Lung (tissue), 12 donors: ENCODE measurements around the gene TEX29. TPM values are rescaled to one million over a fixed set of nuclear protein-coding genes. Genes with fewer than 3 reads are reported as not detected.

Experiments used
- ATAC-seq: fragments of 200-7000 bp; cut with Tn5 transposase; one replicate; pipeline ENCODE4 v1.9.1; 2020; ENCODE audit warnings: moderate number of reproducible peaks; ENCODE audit not compliant: insufficient read depth, low FRiP score
- DNase-seq, 3 donors: peaks; one replicate each; pipeline ENCODE4 v3.0.0-alpha.2; 2013 to 2017
- H3K27ac ChIP-seq, 2 donors: one replicate each; pipeline ENCODE4 v1.5.1; 2013; ENCODE audit warnings: mild to moderate bottlenecking in 2 of 2, moderate library complexity in 2 of 2, control low read depth in 1 of 2, inconsistent platforms in 1 of 2, low read depth in 1 of 2, low read length in 1 of 2
- H3K27me3 ChIP-seq, 3 donors: one replicate each; pipeline ENCODE4 v1.5.1; 2013; ENCODE audit warnings: low read length in 2 of 3; ENCODE audit not compliant: control insufficient read depth in 3 of 3, insufficient read depth in 3 of 3
- H3K36me3 ChIP-seq, 4 donors: one replicate each; pipeline ENCODE4 v1.5.1; 2013; ENCODE audit warnings: low read length in 4 of 4, mild to moderate bottlenecking in 1 of 4, moderate library complexity in 1 of 4; ENCODE audit not compliant: control insufficient read depth in 4 of 4, insufficient read depth in 4 of 4
- H3K4me1 ChIP-seq, 5 donors: one replicate each; pipeline ENCODE4 v1.5.1; 2013; ENCODE audit warnings: low read length in 5 of 5, mild to moderate bottlenecking in 2 of 5, moderate library complexity in 1 of 5; ENCODE audit not compliant: control insufficient read depth in 5 of 5, insufficient read depth in 5 of 5
- H3K4me3 ChIP-seq: one replicate; pipeline ENCODE4 v1.5.1; 2013; ENCODE audit warnings: mild to moderate bottlenecking, control low read depth, moderate library complexity
- H3K9ac ChIP-seq, 2 donors: one replicate each; pipeline ENCODE4 v1.5.1; 2013; ENCODE audit warnings: low read length in 2 of 2, control low read depth in 1 of 2; ENCODE audit not compliant: insufficient read depth in 1 of 2
- H3K9me3 ChIP-seq, 4 donors: one replicate each; pipeline ENCODE4 v1.5.1; 2013; ENCODE audit warnings: low read length in 3 of 4, mild to moderate bottlenecking in 1 of 4, moderate library complexity in 1 of 4; ENCODE audit not compliant: control insufficient read depth in 4 of 4, insufficient read depth in 3 of 4
- WGBS, 2 donors: extraction: QIAGEN DNeasy Blood & Tissue Kit; methylation state at CpG; one replicate each; pipeline ENCODE4 v1.1.7; 2013; 5-methylcytosine and 5-hydroxymethylcytosine counted together
- polyA plus RNA-seq, 2 donors: library from polyadenylated mRNA; stranded (reverse); fragments of 200-250 nt; gene quantifications; one replicate each; pipeline ENCODE4 v1.2.1, GENCODE V29; 2013
- total RNA-seq, 2 donors: library from RNA; depleted of rRNA in 1 of 2; stranded (reverse); fragments of >200 nt in 1 of 2; gene quantifications; one replicate each; pipeline ENCODE4 v1.2.1, GENCODE V29; 2014 to 2021
- TF ChIP-seq, protein P1 (sequence below): IDR thresholded peaks from 2 replicates; pipeline ENCODE4 v1.5.1; 2012; ENCODE audit warnings: mild to moderate bottlenecking; ENCODE audit errors: control extremely low read depth, extremely low read depth
- donor health status: control.
- donor health status: control.
- donor health status: Bipolar disorder and iron deficiency.
- donor health status: healthy.
- donor health status: DM: yes; HTN: yes; CAD: no.

The TEX29 gene
- total and polyA plus RNA-seq, 4 donors: 0.19 to 0.79 (median 0.25) TPM; not detected in 1

DNA sequence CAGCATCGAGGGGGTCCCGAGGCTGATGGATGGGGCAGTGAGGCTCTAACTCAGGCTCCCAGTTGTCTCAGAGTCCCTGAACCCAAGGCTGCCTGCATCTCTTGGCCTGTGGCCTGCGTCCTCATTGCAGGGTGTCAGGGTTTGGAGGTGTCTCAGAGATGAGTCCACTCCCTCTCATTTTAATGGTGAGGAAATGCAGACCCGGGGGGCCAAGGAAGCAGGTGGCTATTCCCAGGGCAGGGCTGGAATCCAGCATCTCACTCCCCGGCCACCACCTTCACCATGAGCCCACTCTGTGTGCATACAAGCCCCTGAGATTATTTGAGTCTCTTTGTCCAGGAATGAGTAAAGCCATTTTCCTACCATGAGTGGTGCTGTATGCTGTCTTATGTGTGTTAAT is 21.4 kb downstream of the TEX29 start:
- ATAC-seq (no peak), DNase-seq (no peak)
- peaks cover 0 to 6% (median 0%) of the 10 kb centered on the region in 5 donors for H3K4me1 ChIP-seq
- no peak overlapping the region for H3K27ac ChIP-seq
- no peak overlapping the region for H3K9ac ChIP-seq
- TF ChIP-seq, protein P1, sequence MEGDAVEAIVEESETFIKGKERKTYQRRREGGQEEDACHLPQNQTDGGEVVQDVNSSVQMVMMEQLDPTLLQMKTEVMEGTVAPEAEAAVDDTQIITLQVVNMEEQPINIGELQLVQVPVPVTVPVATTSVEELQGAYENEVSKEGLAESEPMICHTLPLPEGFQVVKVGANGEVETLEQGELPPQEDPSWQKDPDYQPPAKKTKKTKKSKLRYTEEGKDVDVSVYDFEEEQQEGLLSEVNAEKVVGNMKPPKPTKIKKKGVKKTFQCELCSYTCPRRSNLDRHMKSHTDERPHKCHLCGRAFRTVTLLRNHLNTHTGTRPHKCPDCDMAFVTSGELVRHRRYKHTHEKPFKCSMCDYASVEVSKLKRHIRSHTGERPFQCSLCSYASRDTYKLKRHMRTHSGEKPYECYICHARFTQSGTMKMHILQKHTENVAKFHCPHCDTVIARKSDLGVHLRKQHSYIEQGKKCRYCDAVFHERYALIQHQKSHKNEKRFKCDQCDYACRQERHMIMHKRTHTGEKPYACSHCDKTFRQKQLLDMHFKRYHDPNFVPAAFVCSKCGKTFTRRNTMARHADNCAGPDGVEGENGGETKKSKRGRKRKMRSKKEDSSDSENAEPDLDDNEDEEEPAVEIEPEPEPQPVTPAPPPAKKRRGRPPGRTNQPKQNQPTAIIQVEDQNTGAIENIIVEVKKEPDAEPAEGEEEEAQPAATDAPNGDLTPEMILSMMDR: no peak
- WGBS, 2 donors: 89 to 94% methylated on average over 5 of the region's 5 CpGs
- no peak overlapping the region for H3K4me3 ChIP-seq
- H3K9me3 ChIP-seq: no peaks in the 10 kb centered on the region
- H3K27me3 ChIP-seq: no peaks in the 10 kb centered on the region
- no peaks in the 10 kb centered on the region for H3K36me3 ChIP-seq

DNA sequence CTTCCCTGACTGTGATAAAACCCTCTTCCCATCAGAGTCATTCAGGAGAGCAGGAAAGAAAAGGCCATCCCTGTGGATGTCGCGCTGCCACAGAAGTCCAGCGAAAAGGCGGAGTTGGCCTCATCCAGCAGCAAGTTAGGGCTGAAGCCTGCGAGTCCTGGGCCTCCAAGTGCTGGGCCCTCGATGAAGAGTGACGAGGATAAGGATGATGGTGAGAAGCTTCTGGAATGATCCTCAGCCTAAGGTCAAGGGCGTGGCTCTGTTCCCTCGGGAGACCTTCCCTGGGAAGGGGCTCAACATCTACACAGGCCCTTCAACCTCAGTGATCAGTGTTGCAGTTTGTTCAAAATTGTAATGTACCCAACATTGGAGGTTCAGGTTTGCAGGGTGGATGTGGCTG is 22.3 kb downstream of the TEX29 start:
- Histone ChIP-seq H3K36me3 (no peaks in the 10 kb centered on the region), H3K9me3 (no peaks in the 10 kb centered on the region), H3K4me1 (peaks cover 0 to 6% (median 0%) of the 10 kb centered on the region in 5 donors), H3K27me3 (no peaks in the 10 kb centered on the region), H3K27ac (no peak overlapping the region), H3K4me3 (no peak overlapping the region), H3K9ac (no peak overlapping the region)
- ATAC-seq: no peak
- DNase-seq: no peak
- WGBS, 2 donors: 93 to 96% methylated on average over 9 of the region's 9 CpGs
- TF ChIP-seq, protein P1: no peak

GRCh38 chr13:111343186-111343805 is 22.9 kb downstream of the TEX29 start:
- no peak for ATAC-seq

More at GRCh38 chr13:111343186-111343805, 22.9 kb downstream of the TEX29 start:
- TF ChIP-seq, protein P1: no peak
- Histone ChIP-seq H3K27me3 (no peaks in the 10 kb centered on the region), H3K27ac (no peak overlapping the region), H3K9ac (no peak overlapping the region), H3K36me3 (no peaks in the 10 kb centered on the region), H3K4me1 (peaks cover 0 to 6% (median 0%) of the 10 kb centered on the region in 5 donors), H3K4me3 (no peak overlapping the region), H3K9me3 (no peaks in the 10 kb centered on the region)
- 80 to 86% methylated on average over 11 of the region's 11 CpGs for WGBS, 2 donors
- DNase-seq: no peak
